IMR-90 (cell line): ENCODE measurements around the gene MPL.

ENCODE experiments used
- CHD1 ChIP-seq: IDR thresholded peaks from 2 replicates; pipeline ENCODE4 v1.6.1; 2012; ENCODE audit warnings: low read depth, low read length, improper control_type of control experiment
- MAFK ChIP-seq: IDR thresholded peaks from 2 replicates; pipeline ENCODE4 v1.6.1; 2012; ENCODE audit warnings: low read depth, low read length, improper control_type of control experiment
- MAZ ChIP-seq: IDR thresholded peaks from 2 replicates; pipeline ENCODE4 v1.6.1; 2012; ENCODE audit warnings: low read depth, mild to moderate bottlenecking, low read length, improper control_type of control experiment, moderate library complexity, borderline replicate concordance
- MXI1 ChIP-seq: IDR thresholded peaks from 2 replicates; pipeline ENCODE4 v1.6.1; 2012; ENCODE audit warnings: low read depth, mild to moderate bottlenecking, low read length, moderate library complexity, borderline replicate concordance
- NFE2L2 ChIP-seq: fragments of 150-350 bp; IDR thresholded peaks from 2 replicates; pipeline ENCODE4 v1.6.1; 2016; ENCODE audit warnings: low read depth, mild to moderate bottlenecking, low read length
- POLR2A ChIP-seq: IDR thresholded peaks from 2 replicates; pipeline ENCODE4 v1.6.1; 2012; ENCODE audit warnings: mild to moderate bottlenecking, low read depth, low read length
- RAD21 ChIP-seq: IDR thresholded peaks from 2 replicates; pipeline ENCODE4 v1.6.1; 2012; ENCODE audit warnings: low read length, improper control_type of control experiment
- RFX5 ChIP-seq: IDR thresholded peaks from 2 replicates; pipeline ENCODE4 v1.8.0; 2012; ENCODE audit warnings: low read depth, mild to moderate bottlenecking, low read length, moderate library complexity
- SMC3 ChIP-seq: fragments of 150-350 bp; IDR thresholded peaks from 2 replicates; pipeline ENCODE4 v1.6.1; 2016; ENCODE audit warnings: low read depth, mild to moderate bottlenecking, antibody characterized with exemption, low read length, moderate library complexity
- USF2 ChIP-seq: fragments of 150-350 bp; IDR thresholded peaks from 2 replicates; pipeline ENCODE4 v1.6.1; 2017; ENCODE audit warnings: mild to moderate bottlenecking, antibody characterized with exemption, low read length, low read depth
- TF ChIP-seq, protein P1 (sequence below): conservative IDR thresholded peaks from 2 replicates; pipeline ENCODE4 v1.5.1; 2012; ENCODE audit warnings: mild to moderate bottlenecking, low read depth, low read length, improper control_type of control experiment
- TF ChIP-seq, protein P2 (sequence below): fragments of 150-350 bp; IDR thresholded peaks from 2 replicates; pipeline ENCODE4 v1.6.1; 2016; ENCODE audit warnings: low read depth, mild to moderate bottlenecking, low read length, moderate library complexity, borderline replicate concordance

- TF ChIP-seq, protein P1, sequence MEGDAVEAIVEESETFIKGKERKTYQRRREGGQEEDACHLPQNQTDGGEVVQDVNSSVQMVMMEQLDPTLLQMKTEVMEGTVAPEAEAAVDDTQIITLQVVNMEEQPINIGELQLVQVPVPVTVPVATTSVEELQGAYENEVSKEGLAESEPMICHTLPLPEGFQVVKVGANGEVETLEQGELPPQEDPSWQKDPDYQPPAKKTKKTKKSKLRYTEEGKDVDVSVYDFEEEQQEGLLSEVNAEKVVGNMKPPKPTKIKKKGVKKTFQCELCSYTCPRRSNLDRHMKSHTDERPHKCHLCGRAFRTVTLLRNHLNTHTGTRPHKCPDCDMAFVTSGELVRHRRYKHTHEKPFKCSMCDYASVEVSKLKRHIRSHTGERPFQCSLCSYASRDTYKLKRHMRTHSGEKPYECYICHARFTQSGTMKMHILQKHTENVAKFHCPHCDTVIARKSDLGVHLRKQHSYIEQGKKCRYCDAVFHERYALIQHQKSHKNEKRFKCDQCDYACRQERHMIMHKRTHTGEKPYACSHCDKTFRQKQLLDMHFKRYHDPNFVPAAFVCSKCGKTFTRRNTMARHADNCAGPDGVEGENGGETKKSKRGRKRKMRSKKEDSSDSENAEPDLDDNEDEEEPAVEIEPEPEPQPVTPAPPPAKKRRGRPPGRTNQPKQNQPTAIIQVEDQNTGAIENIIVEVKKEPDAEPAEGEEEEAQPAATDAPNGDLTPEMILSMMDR, result no peak
- TF ChIP-seq MXI1 (no peak), POLR2A (no peak), RFX5 (no peak), CHD1 (no peak), SMC3 (no peak), MAZ (no peak), NFE2L2 (no peak), RAD21 (no peak), MAFK (no peak), USF2 (no peak)
- TF ChIP-seq, protein P2, sequence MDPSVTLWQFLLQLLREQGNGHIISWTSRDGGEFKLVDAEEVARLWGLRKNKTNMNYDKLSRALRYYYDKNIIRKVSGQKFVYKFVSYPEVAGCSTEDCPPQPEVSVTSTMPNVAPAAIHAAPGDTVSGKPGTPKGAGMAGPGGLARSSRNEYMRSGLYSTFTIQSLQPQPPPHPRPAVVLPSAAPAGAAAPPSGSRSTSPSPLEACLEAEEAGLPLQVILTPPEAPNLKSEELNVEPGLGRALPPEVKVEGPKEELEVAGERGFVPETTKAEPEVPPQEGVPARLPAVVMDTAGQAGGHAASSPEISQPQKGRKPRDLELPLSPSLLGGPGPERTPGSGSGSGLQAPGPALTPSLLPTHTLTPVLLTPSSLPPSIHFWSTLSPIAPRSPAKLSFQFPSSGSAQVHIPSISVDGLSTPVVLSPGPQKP, result no peak
These were observed 25.4 kb upstream of the MPL start for GRCh38 chr1:43312212-43312623.
